K562 (cell line): Measurements from ENCODE around the gene GRIN2A. TPM values are rescaled to one million over a fixed set of nuclear protein-coding genes. Genes with fewer than 3 reads are reported as not detected.

ENCODE experiments used
- ATAC-seq: fragments of 200-7000 bp; cut with Tn5 transposase; 3 replicates; pipeline ENCODE4 v1.9.1; 2020; ENCODE audit warnings: moderate library complexity
- BruUV-seq: library from RNA; stranded (reverse); fragments of 400-500 nt; replicated peaks from 2 replicates; lab custom pipeline; 2021; lab: Mats Ljungman, UMichigan
- CTCF ChIA-PET: fragments of 300-600 bp; formaldehyde crosslinking; extraction: SDS; loops from one replicate; lab custom pipeline; 2021; ENCODE audit warnings: low intra/inter-chr PET ratio; lab: Yijun Ruan, JAX
- POLR2A ChIA-PET: fragments of 300-600, 350-650 bp; sonication (Branson Sonifier 250); formaldehyde crosslinking; extraction: SDS; loops from one replicate; lab custom pipeline; 2021; ENCODE audit warnings: antibody characterized with exemption, inconsistent platforms; lab: Yijun Ruan, JAX
- DNase-seq, 4 experiments: peaks; one replicate each; pipeline versions ENCODE4 v3.0.0 to v3.0.0-alpha.2; 2011 to 2018; ENCODE audit warnings: low spot score in 3 of 4, mixed read lengths in 3 of 4; ENCODE audit errors: extremely low read depth in 1 of 4
- FAIRE-seq: peaks from 2 replicates; lab custom pipeline; 2011; peaks lifted over from hg19 to GRCh38; lab: Jason Lieb, UNC
- H2AFZ ChIP-seq: 2 replicates; pipeline ENCODE4 v1.6.0; 2011; ENCODE audit warnings: low read depth, low read length, control low read depth, inconsistent platforms
- H3K27ac ChIP-seq: fragments of 200-600 bp; 3 replicates; pipeline ENCODE4 v1.8.0; 2011; ENCODE audit warnings: low read depth, mild to moderate bottlenecking, control low read depth, inconsistent platforms, low read length, moderate library complexity, mixed read lengths; ENCODE audit errors: extremely low read depth
- H3K27me3 ChIP-seq, 2 experiments: fragments of 300-600 bp in 1 of 2; 2 replicates in 1 of 2; 3 replicates in 1 of 2; pipeline versions ENCODE4 v1.6.0 to v1.8.0; 2011; ENCODE audit warnings: inconsistent platforms in 2 of 2, low read length in 2 of 2, mild to moderate bottlenecking in 1 of 2, mixed read lengths in 1 of 2, moderate library complexity in 1 of 2; ENCODE audit not compliant: control insufficient read depth in 2 of 2, insufficient read depth in 2 of 2
- H3K36me3 ChIP-seq: fragments of 300-600 bp; 3 replicates; pipeline ENCODE4 v1.8.0; 2011; ENCODE audit warnings: mild to moderate bottlenecking, low read length, inconsistent platforms; ENCODE audit not compliant: control insufficient read depth, insufficient read depth
- H3K4me1 ChIP-seq, 2 experiments: fragments of 200-600 bp in 1 of 2; replicated peaks in 1 of 2; 2 replicates in 1 of 2; 3 replicates in 1 of 2; pipeline versions ENCODE4 v1.5.1 to v1.8.0; 2011; ENCODE audit warnings: inconsistent platforms in 2 of 2, low read length in 2 of 2, mild to moderate bottlenecking in 1 of 2, mixed read lengths in 1 of 2, moderate library complexity in 1 of 2; ENCODE audit not compliant: control insufficient read depth in 2 of 2, insufficient read depth in 2 of 2
- H3K4me2 ChIP-seq: 2 replicates; pipeline ENCODE4 v1.6.1; 2011; ENCODE audit warnings: low read length, control low read depth, inconsistent platforms, mixed read lengths; ENCODE audit not compliant: insufficient read depth
- H3K4me3 ChIP-seq: fragments of 200-600 bp; sonication (generic), shearing (Covaris generic); 2 replicates; pipeline ENCODE4 v1.5.1; 2016; ENCODE audit warnings: control low read depth, inconsistent platforms
- H3K79me2 ChIP-seq: fragments of 200-600 bp; 3 replicates; pipeline ENCODE4 v1.8.0; 2011; ENCODE audit warnings: low read length, inconsistent platforms; ENCODE audit not compliant: control insufficient read depth, insufficient read depth
- H3K9ac ChIP-seq, 2 experiments: 2 replicates each; pipeline versions ENCODE4 v1.6.0 to v1.6.1; 2011; ENCODE audit warnings: low read depth in 2 of 2, low read length in 2 of 2, control low read depth in 1 of 2, inconsistent platforms in 1 of 2, mild to moderate bottlenecking in 1 of 2, mixed read lengths in 1 of 2; ENCODE audit not compliant: insufficient read depth in 1 of 2
- H3K9me1 ChIP-seq: one replicate; pipeline ENCODE4 v1.6.0; 2011; ENCODE audit warnings: inconsistent platforms, mild to moderate bottlenecking, low read length, moderate library complexity; ENCODE audit not compliant: control insufficient read depth, insufficient read depth
- H3K9me3 ChIP-seq: replicated peaks from 2 replicates; pipeline ENCODE4 v1.5.1; 2011; ENCODE audit warnings: low read depth, low read length, inconsistent platforms; ENCODE audit not compliant: control insufficient read depth, insufficient read depth
- H4K20me1 ChIP-seq: replicated peaks from 2 replicates; pipeline ENCODE4 v1.6.1; 2011; ENCODE audit warnings: low read length, inconsistent platforms, mixed read lengths; ENCODE audit not compliant: control insufficient read depth, insufficient read depth
- ASH1L ChIP-seq: fragments of 450-650 bp; IDR thresholded peaks from 2 replicates; pipeline ENCODE4 v1.6.1; 2018; ENCODE audit warnings: borderline replicate concordance, mild to moderate bottlenecking, low read depth; ENCODE audit not compliant: partially characterized antibody
- DMBX1 ChIP-seq: fragments of 250-450 bp; sonication (Bioruptor Pico); IDR thresholded peaks from 2 replicates; pipeline ENCODE4 v1.8.0; 2022; ENCODE audit warnings: inconsistent platforms, mild to moderate bottlenecking, moderate library complexity, borderline replicate concordance
- FOXJ3 ChIP-seq: sonication (generic); formaldehyde crosslinking; IDR thresholded peaks from 2 replicates; pipeline ENCODE4 v1.4.0; 2020; ENCODE audit warnings: mild to moderate bottlenecking, missing genetic modification reagents
- GTF2F1 ChIP-seq: IDR thresholded peaks from 2 replicates; pipeline ENCODE4 v1.6.1; 2011; ENCODE audit warnings: low read depth, low read length, improper control_type of control experiment
- MYBL2 ChIP-seq, 2 experiments: fragments of 450-650 bp in 1 of 2; sonication (generic) in 1 of 2; formaldehyde crosslinking in 1 of 2; IDR thresholded peaks; 2 replicates each; pipeline versions ENCODE4 v1.6.1 to v1.8.1; 2017 to 2022; ENCODE audit warnings: borderline replicate concordance in 1 of 2, inconsistent platforms in 1 of 2, low read depth in 1 of 2, mild to moderate bottlenecking in 1 of 2, missing genetic modification reagents in 1 of 2, moderate library complexity in 1 of 2
- POLR2AphosphoS2 ChIP-seq: IDR thresholded peaks from 2 replicates; pipeline ENCODE4 v1.6.1; 2012; ENCODE audit warnings: low read length, improper control_type of control experiment
- POU5F1 ChIP-seq: fragments of 150-350 bp; IDR thresholded peaks from 2 replicates; pipeline ENCODE4 v1.6.1; 2014; ENCODE audit warnings: borderline replicate concordance, low read length, low read depth, mild to moderate bottlenecking; ENCODE audit not compliant: partially characterized antibody
- ZFX ChIP-seq: sonication (generic); formaldehyde crosslinking; IDR thresholded peaks from 2 replicates; pipeline ENCODE4 v1.8.0; 2022; ENCODE audit warnings: mild to moderate bottlenecking, missing genetic modification reagents, moderate library complexity
- ZNF280B ChIP-seq: fragments of 250-450 bp; sonication (Bioruptor Pico); IDR thresholded peaks from 2 replicates; pipeline ENCODE4 v1.5.1; 2021; ENCODE audit warnings: mild to moderate bottlenecking
- WGBS: fragments of 100-300 bp; shearing (Covaris generic); methylation state at CpG from one replicate; pipeline ENCODE4 v1.1.6; 2016; ENCODE audit warnings: low coverage, mixed read lengths; ENCODE audit not compliant: insufficient coverage; ENCODE audit errors: missing lambda C conversion rate; 5-methylcytosine and 5-hydroxymethylcytosine counted together
- in situ Hi-C: fragments of 300-500 bp; cut with MboI; formaldehyde crosslinking; loops from 4 replicates; pipeline ENCODE4 v1.15.0; 2018; ENCODE audit warnings: inconsistent platforms, mixed read lengths
- intact Hi-C: fragments of 100-400 bp; cut with micrococcal nuclease; formaldehyde crosslinking; loops from 2 replicates; pipeline ENCODE4 v1.14.2; 2022
- polyA plus RNA-seq, 8 experiments: library from polyadenylated mRNA; depleted of rRNA in 4 of 8; stranded (reverse) in 5 of 8; unstranded in 3 of 8; fragments of >200 nt; fragmentation: Nextera tagmentation in 2 of 8; fragmentation: Illumina TruSeq in 1 of 8; extraction: Ambion mirVana in 2 of 8; extraction: Trizol in 1 of 8; gene quantifications; 2 replicates each; pipeline versions ENCODE4 v1.2.1 to v1.2.3, GENCODE V29; 2011 to 2014; ENCODE audit warnings: inconsistent platforms in 1 of 8, missing spikeins in 1 of 8
- total RNA-seq, 7 experiments: library from RNA; depleted of rRNA in 6 of 7; stranded (reverse); fragments of >200 nt in 6 of 7; fragmentation: Illumina TruSeq in 2 of 7; extraction: Trizol in 2 of 7; gene quantifications; 2 replicates each; pipeline versions ENCODE4 v1.2.1 to v1.2.3, GENCODE V29; 2011 to 2021; ENCODE audit warnings: low replicate concordance in 1 of 7
- TF ChIP-seq, protein P1 (sequence below): IDR thresholded peaks from 3 replicates; pipeline ENCODE4 v1.6.1; 2011; ENCODE audit warnings: borderline replicate concordance, mild to moderate bottlenecking, moderate library complexity; ENCODE audit not compliant: insufficient read length; ENCODE audit errors: extremely low read depth

GRIN2A gene
- total and polyA plus RNA-seq, 9 of the 15 experiments (the other 6 are each of a cell fraction or from before 2014, with no cell fraction given), result not detected

DNA sequence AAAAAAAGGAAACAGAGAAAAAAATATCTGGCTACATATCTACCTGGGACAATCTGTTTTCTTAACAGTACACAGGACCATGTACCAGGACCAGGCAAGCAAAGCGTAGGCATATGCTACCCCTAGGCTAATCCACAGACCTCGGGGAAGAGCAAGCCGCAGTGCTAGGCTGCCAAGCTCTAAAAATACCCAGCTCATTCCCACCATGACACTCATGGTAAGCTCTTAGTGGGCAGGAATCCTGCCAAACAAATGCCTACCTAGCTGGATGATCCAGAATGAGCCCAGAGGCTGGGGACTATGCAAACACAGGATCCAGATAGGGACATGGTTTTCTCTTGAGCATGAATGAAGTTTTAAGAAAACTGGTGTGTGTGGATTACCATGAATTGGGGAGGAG, 95.6 kb downstream of the GRIN2A start:
- Histone ChIP-seq H3K9me1 (no peaks in the 10 kb centered on the region), H3K36me3 (no peaks in the 10 kb centered on the region), H3K4me1 (no peaks in the 10 kb centered on the region), H3K9me3 (no peaks in the 10 kb centered on the region), H3K79me2 (no peaks in the 10 kb centered on the region), H3K4me3 (no peak overlapping the region), H3K9ac (no peak overlapping the region), H3K27ac (no peak overlapping the region), H4K20me1 (no peaks in the 10 kb centered on the region), H2AFZ (no peak overlapping the region), H3K27me3 (no peaks in the 10 kb centered on the region), H3K4me2 (no peak overlapping the region)
- ATAC-seq (no peak), DNase-seq (no peak), FAIRE-seq (no peak)
- TF ChIP-seq DMBX1 (no peak), MYBL2 (IDR thresholded peaks at IDR 0.05; ENCODE audit: low read depth) (no peak), MYBL2 (CRISPR knock-in tag; IDR thresholded peaks at IDR 0.05; ENCODE audit: borderline replicate concordance) (no peak), POLR2AphosphoS2 (no peak), ZFX (CRISPR knock-in tag) (no peak), FOXJ3 (CRISPR knock-in tag) (no peak), GTF2F1 (no peak), ZNF280B (CRISPR knock-in tag) (no peak), POU5F1 (no peak), ASH1L (no peak)
- TF ChIP-seq, protein P1, sequence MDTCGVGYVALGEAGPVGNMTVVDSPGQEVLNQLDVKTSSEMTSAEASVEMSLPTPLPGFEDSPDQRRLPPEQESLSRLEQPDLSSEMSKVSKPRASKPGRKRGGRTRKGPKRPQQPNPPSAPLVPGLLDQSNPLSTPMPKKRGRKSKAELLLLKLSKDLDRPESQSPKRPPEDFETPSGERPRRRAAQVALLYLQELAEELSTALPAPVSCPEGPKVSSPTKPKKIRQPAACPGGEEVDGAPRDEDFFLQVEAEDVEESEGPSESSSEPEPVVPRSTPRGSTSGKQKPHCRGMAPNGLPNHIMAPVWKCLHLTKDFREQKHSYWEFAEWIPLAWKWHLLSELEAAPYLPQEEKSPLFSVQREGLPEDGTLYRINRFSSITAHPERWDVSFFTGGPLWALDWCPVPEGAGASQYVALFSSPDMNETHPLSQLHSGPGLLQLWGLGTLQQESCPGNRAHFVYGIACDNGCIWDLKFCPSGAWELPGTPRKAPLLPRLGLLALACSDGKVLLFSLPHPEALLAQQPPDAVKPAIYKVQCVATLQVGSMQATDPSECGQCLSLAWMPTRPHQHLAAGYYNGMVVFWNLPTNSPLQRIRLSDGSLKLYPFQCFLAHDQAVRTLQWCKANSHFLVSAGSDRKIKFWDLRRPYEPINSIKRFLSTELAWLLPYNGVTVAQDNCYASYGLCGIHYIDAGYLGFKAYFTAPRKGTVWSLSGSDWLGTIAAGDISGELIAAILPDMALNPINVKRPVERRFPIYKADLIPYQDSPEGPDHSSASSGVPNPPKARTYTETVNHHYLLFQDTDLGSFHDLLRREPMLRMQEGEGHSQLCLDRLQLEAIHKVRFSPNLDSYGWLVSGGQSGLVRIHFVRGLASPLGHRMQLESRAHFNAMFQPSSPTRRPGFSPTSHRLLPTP, result no peak
- intact Hi-C loops, result no loop called here
- BruUV-seq, result no TSS peak
- WGBS, result 0% methylated on average over 2 of the region's 3 CpGs
- in situ Hi-C loops, result no loop called here
- ChIA-PET CTCF (no interaction called here), POLR2A (interaction anchor here (1.0 kb wide), 1 partner anchor 9 kb away, joined by 3 read pairs; no protein-coding TSS in a partner anchor)
